Left renal pelvis (tissue), 4 donors: ENCODE data around the gene PROKR1. TPM values are rescaled to one million over a fixed set of nuclear protein-coding genes. Genes with fewer than 3 reads are reported as not detected.

Experiments used
- DNase-seq, 4 donors: peaks; one replicate each; pipeline ENCODE4 v3.0.0-alpha.2; 2013; ENCODE audit warnings: low read depth in 4 of 4, low spot score in 3 of 4
- polyA plus RNA-seq, 4 donors: library from polyadenylated mRNA; unstranded; fragments of 120-200 nt; gene quantifications; one replicate each; pipeline ENCODE4 v1.2.1, GENCODE V29; 2013; ENCODE audit not compliant: insufficient read length in 4 of 4

PROKR1 gene
- polyA plus RNA-seq, 4 donors, result 0.15 to 1.1 (median 0.44) TPM

DNA sequence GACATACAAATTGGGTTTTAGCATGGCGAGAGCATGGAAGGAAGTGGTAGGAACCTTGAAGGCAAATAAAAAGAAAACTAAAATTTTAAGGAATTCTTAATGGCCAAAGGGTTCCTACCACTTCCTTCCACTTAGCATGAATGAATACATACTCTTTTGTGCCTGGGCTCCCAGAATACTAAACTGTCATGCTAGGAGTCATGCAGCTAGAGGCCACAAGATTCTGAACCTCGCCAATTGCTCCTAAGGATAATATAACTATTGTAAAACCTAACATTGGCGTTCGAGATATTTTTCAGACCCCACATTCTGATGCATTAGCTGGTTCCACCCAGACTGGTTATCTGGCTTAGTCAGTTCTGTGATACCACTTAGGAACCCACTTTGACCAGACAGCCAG lies 52.6 kb downstream of the PROKR1 start:
- DNase-seq, result no peak

GRCh38 chr2:68696554-68696953 lies 53.2 kb downstream of the PROKR1 start:
- DNase-seq, result no peak

- DNase-seq, result no peak
Measured at GRCh38 chr2:68698567-68699377, 55.4 kb downstream of the PROKR1 start.

DNA sequence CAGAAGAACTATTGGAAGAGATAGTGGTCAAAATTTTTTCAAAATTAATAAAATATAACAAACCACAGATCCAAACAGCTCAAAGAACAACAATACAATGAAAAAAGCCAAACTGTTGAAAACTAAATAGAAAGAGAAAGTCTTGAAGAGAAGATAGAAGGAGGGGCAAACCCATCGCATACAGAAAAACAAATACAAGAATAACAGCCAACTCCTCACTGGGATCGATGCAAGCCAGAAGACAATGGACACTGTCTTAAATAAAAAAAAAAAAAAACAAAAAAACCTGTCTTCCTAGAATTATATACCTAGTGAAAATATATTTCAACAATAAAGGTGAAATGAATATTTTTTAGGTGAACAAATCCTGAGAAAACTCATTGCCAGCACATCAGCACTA lies 57.2 kb downstream of the PROKR1 start:
- no peak for DNase-seq

DNA sequence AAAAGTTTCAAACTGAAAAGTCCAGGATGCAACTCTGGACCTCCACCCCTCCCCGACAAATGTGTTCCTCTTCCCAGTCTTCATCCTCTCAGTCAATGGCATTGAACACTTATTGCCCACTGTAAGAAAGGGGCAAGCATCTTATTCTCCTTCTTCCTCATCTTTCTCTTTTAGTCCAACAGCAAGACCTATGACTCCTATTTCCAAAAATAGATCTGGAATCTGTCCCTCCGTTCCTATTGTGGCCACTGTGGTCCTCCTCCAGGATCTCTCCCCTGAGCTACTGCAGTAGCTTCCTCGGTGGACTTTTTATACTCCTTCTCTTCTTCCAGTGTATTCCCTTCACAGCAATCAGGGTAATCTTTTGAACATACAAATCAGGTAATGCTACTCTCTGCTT lies 63.3 kb downstream of the PROKR1 start:
- no peak for DNase-seq

Other genes starting within 250 kb of the PROKR1 start
- gene FBXO48, start 176.3 kb upstream of the PROKR1 start, polyA plus RNA-seq, result 1 to 10 TPM; 1.4 to 2.4 (median 2.0) TPM
- gene APLF, start 176.0 kb upstream of the PROKR1 start, polyA plus RNA-seq, result 1 to 10 TPM; 1.9 to 4.9 (median 3.4) TPM
- gene ARHGAP25, start 91.2 kb downstream of the PROKR1 start, polyA plus RNA-seq, result 1 to 10 TPM; 5.9 to 8.1 (median 7.8) TPM
- gene BMP10, start 227.8 kb downstream of the PROKR1 start, polyA plus RNA-seq, result not detected